ENCODE data around the gene CELSR1.
A peak's percentile ranks its signal among the peaks of the same experiment; 100 is the strongest.
"Not testable (repeated sequence)": the region's sequence is repeated elsewhere in the genome, so short reads cannot be mapped to it uniquely, and the experiment has no call there.

The CELSR1 gene

DNA sequence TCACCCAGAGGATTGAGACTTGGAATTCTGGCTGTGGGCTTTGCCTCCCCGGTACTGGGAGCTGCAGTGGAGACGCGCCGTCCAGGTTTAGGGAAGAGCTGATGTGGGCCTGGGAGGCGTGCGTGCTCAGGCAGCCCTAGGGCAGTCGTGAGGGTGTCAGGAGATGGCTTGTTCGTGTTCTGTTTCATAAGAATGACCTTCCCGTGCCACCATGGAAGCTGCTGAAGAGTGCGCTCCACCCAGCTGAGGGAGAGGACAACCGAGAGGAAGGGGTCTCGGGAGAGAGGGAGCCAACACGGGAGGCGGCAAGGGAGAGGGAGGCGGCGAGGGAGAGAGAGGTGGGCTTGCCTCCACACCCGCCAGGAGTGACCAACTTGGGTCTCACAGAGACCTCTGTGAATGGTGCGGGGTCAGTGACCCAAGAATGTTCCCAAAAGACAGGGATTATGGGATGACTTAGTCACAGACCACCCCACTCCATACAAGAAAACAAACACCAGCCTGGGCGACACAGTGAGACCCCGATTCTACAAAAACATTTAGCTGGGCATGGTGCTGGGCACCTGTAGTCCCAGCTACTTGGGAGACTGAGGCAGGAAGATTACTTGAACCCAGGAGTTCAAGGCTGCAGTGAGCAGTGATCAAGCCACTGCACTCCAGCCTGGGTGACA lies 216.6 kb downstream of the CELSR1 start:
- Mint-ChIP-seq H3K4me3 (no peak overlapping the region), H3K27ac (peak overlapping the region; percentile 32), H3K36me3 (ENCODE audit: low read depth) (peaks cover 70% of the 10 kb centered on the region), H3K27me3 (ENCODE audit: low read depth, poor library complexity) (no peaks in the 10 kb centered on the region), H3K4me1 (no peaks in the 10 kb centered on the region), H3K9me3 (no peaks in the 10 kb centered on the region)
- DNase-seq: no peak
- no peak for TF ChIP-seq CTCF (IDR thresholded peaks at IDR 0.05)

DNA sequence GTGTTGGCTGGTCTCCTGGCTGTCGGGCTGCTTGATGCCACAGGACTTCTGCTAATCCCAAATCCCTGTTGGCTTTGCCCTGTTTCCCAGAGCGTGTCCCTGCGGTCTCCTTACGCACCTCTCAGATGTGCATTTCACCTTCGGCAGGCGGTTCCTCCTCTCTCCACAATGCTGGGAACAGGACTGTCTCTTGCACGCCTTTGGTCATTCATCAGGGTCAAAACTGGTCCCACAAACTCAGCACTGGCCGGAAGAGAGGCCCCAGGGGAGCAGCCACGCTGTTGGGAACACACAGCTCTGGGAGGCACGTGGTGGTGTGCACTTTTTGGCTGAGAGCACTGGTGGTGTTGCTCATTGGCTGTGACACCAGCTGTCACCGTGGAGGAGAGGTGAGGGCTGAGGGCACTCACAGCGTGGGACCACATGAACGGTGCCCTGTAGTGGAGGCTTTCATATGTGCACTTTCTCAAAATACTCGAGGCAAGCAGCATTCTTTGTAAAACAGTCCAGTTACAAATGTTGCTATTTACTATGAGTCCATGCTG lies 217.2 kb downstream of the CELSR1 start:
- no peak for TF ChIP-seq CTCF (IDR thresholded peaks at IDR 0.05)
- H3K27ac Mint-ChIP-seq: peak overlapping the region; percentile 45
- no peaks in the 10 kb centered on the region for H3K4me1 Mint-ChIP-seq
- H3K9me3 Mint-ChIP-seq: no peaks in the 10 kb centered on the region
- H3K27me3 Mint-ChIP-seq (ENCODE audit: low read depth, poor library complexity): no peaks in the 10 kb centered on the region
- DNase-seq: no peak
- H3K36me3 Mint-ChIP-seq (ENCODE audit: low read depth): peaks cover 76% of the 10 kb centered on the region
- H3K4me3 Mint-ChIP-seq: no peak overlapping the region

GRCh38 chr22:46319319-46319718 lies 218.1 kb downstream of the CELSR1 start:
- no peak for DNase-seq
- Mint-ChIP-seq H3K4me3 (no peak overlapping the region), H3K27ac (peak overlapping the region; percentile 78), H3K27me3 (ENCODE audit: low read depth, poor library complexity) (no peaks in the 10 kb centered on the region), H3K4me1 (no peaks in the 10 kb centered on the region), H3K9me3 (no peaks in the 10 kb centered on the region), H3K36me3 (ENCODE audit: low read depth) (peaks cover 68% of the 10 kb centered on the region)
- no peak for TF ChIP-seq CTCF (IDR thresholded peaks at IDR 0.05)

GRCh38 chr22:46318576-46318975 lies 218.8 kb downstream of the CELSR1 start:
- peaks cover 62% of the 10 kb centered on the region for H3K36me3 Mint-ChIP-seq (ENCODE audit: low read depth)
- no peak overlapping the region for H3K4me3 Mint-ChIP-seq
- no peak for DNase-seq
- no peaks in the 10 kb centered on the region for H3K27me3 Mint-ChIP-seq (ENCODE audit: low read depth, poor library complexity)
- TF ChIP-seq CTCF (IDR thresholded peaks at IDR 0.05): no peak
- H3K27ac Mint-ChIP-seq: no peak overlapping the region
- H3K4me1 Mint-ChIP-seq: no peaks in the 10 kb centered on the region
- no peaks in the 10 kb centered on the region for H3K9me3 Mint-ChIP-seq

DNA sequence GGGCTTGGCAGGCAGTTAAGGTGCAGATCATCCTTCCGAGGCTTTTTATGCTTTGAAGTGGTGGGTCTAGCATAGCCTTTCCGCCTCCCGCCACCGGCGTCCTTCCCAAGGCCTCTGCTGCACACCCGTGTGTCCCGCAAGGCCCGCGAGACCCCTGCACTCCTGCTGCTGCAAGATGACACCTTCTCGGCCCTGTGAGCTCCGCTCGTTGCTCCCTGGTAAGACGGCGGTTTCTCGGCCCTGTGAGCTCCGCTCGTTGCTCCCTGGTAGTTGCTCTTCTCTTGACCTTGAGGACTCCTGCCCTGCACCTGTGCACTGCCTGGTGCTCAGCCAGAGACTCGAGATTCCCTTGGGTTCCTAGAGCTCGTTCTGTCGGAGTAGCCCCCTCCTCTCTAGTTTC lies 219.8 kb downstream of the CELSR1 start:
- no peaks in the 10 kb centered on the region for H3K27me3 Mint-ChIP-seq (ENCODE audit: low read depth, poor library complexity)
- H3K4me1 Mint-ChIP-seq: no peaks in the 10 kb centered on the region
- DNase-seq: no peak
- no peak for TF ChIP-seq CTCF (IDR thresholded peaks at IDR 0.05)
- H3K4me3 Mint-ChIP-seq: no peak overlapping the region
- peak overlapping the region; percentile 34 for H3K27ac Mint-ChIP-seq
- no peaks in the 10 kb centered on the region for H3K9me3 Mint-ChIP-seq
- peaks cover 55% of the 10 kb centered on the region for H3K36me3 Mint-ChIP-seq (ENCODE audit: low read depth)

DNA sequence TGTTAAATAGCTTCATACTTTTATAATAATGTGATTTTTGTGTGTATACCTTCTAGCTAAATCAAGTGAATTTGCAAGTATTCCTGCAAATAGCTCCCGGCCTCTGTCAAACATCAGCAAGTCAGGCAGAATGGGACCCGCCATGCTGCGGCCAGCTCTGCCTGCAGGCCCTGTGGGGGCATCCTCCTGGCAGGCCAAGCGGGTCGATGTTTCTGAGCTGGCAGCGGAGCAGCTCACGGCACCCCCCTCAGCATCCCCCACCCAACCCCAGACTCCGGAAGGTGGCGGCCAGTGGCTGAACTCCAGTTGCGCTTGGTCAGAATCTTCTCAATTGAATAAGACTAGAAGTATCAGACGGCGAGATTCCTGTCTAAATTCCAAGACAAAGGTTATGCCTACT lies 221.4 kb downstream of the CELSR1 start:
- Mint-ChIP-seq H3K4me3 (no peak overlapping the region), H3K9me3 (no peaks in the 10 kb centered on the region), H3K27me3 (ENCODE audit: low read depth, poor library complexity) (peaks cover 3% of the 10 kb centered on the region), H3K4me1 (no peaks in the 10 kb centered on the region), H3K36me3 (ENCODE audit: low read depth) (peaks cover 47% of the 10 kb centered on the region), H3K27ac (no peak overlapping the region)
- TF ChIP-seq CTCF (IDR thresholded peaks at IDR 0.05): no peak
- no peak for DNase-seq

DNA sequence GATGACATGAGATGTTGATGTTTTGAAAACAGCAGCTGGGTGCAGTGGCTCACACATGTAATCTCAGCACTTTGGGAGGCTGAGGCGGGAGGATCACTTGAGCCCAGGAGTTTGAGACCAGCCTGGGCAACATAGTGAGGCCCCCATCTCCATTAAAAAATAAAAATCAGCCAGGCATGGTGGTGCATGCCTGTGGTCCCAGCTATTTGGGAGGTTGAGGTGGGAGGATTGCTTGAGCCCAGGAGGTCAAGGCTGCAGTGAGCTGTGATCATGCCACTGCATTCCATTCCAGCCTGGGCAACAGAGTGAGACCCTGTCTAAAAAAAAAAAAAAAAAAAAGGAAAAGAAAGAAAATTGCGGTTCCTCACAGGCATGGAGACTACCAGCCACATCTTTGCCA lies 224.6 kb downstream of the CELSR1 start:
- not testable (repeated sequence) for H3K27me3 Mint-ChIP-seq (ENCODE audit: low read depth, poor library complexity); H3K9me3 Mint-ChIP-seq; H3K27ac Mint-ChIP-seq; DNase-seq; H3K4me1 Mint-ChIP-seq; H3K4me3 Mint-ChIP-seq
- H3K36me3 Mint-ChIP-seq (ENCODE audit: low read depth): peaks cover 51% of the 10 kb centered on the region
